ENCODE measurements around the gene PPM1G.
A peak's percentile ranks its signal among the peaks of the same experiment; 100 is the strongest.

PPM1G gene, protein sequence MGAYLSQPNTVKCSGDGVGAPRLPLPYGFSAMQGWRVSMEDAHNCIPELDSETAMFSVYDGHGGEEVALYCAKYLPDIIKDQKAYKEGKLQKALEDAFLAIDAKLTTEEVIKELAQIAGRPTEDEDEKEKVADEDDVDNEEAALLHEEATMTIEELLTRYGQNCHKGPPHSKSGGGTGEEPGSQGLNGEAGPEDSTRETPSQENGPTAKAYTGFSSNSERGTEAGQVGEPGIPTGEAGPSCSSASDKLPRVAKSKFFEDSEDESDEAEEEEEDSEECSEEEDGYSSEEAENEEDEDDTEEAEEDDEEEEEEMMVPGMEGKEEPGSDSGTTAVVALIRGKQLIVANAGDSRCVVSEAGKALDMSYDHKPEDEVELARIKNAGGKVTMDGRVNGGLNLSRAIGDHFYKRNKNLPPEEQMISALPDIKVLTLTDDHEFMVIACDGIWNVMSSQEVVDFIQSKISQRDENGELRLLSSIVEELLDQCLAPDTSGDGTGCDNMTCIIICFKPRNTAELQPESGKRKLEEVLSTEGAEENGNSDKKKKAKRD

DNA sequence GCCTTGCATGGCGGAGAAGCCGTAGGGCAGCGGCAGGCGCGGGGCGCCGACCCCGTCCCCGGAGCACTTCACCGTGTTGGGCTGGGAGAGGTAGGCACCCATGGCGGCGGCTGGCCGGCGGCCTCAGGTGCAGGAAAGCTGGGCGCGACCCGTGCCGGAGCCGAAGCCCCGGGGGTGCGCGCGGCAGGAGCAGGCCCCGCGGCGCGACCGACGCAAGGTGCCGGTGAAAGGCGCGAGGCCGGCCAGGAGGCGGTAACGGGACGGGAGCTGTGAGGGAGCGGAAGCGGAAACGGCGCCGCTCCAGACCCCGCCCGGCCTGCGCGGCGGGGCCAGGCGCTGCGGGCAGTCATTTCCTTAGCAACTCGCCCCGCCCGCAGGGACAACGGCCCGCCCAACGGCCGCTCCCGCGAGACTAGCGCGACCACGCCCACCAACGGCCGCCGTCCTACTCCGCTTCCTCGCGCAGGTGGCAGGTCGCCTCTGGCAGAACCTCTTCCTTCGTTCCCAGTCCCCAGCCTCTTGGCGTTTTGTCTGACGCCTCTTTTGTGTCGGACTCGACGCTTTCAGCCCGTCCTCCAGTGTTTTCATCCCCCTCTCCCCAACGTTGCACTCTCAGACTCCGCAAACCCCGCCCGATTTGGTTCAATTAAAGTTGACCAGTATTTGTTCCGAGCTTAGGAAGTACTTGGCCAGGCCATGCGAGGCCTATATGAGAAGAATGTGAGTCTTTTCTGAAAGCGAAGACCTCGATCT lies at the start of gene PPM1G:
Gene PPM1G, minus strand, starts transcription at position 271 of the 753 bp plus-strand sequence. Its CDS starts 169 bp downstream, at position 102.
- DNase-seq (ENCODE audit: low read depth), result peak; percentile 99
- H3K4me3 ChIP-seq (ENCODE audit: low read depth, low read length), result peak within 1 kb of the TSS; percentile 93
- TF ChIP-seq, protein P1, sequence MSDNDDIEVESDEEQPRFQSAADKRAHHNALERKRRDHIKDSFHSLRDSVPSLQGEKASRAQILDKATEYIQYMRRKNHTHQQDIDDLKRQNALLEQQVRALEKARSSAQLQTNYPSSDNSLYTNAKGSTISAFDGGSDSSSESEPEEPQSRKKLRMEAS (IDR thresholded peaks at IDR 0.05; ENCODE audit: low read depth, low read length), result peak; percentile 84
- TF ChIP-seq, protein P2, sequence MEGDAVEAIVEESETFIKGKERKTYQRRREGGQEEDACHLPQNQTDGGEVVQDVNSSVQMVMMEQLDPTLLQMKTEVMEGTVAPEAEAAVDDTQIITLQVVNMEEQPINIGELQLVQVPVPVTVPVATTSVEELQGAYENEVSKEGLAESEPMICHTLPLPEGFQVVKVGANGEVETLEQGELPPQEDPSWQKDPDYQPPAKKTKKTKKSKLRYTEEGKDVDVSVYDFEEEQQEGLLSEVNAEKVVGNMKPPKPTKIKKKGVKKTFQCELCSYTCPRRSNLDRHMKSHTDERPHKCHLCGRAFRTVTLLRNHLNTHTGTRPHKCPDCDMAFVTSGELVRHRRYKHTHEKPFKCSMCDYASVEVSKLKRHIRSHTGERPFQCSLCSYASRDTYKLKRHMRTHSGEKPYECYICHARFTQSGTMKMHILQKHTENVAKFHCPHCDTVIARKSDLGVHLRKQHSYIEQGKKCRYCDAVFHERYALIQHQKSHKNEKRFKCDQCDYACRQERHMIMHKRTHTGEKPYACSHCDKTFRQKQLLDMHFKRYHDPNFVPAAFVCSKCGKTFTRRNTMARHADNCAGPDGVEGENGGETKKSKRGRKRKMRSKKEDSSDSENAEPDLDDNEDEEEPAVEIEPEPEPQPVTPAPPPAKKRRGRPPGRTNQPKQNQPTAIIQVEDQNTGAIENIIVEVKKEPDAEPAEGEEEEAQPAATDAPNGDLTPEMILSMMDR (IDR thresholded peaks at IDR 0.05; ENCODE audit: low read depth, low read length), result no peak
- TF ChIP-seq MYC (IDR thresholded peaks at IDR 0.05; ENCODE audit: low read depth, low read length) (peak; percentile 90), POLR2A (IDR thresholded peaks at IDR 0.05; ENCODE audit: extremely low read depth, insufficient read length) (peak; percentile 96)

DNA sequence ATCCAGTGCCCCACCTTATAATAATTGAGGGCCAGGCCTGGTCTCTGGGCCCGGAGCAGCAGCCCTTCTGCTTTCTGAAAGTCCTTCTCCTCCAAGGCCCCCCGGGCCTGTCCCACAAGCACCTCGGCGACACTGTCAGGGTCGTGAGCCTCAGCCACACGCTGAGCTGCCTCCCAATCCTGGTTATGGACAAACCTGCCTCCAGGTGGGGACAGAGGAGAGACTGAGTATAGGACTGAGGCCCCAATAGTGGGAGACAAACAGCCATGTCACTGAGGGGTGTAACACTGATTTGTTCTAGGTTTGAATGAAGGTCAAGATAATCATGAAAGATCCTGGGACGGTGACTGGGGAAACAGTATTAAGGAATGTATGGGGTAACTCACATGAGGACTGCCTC lies 44.6 kb upstream of the PPM1G start:
- TF ChIP-seq POLR2A (IDR thresholded peaks at IDR 0.05; ENCODE audit: extremely low read depth, insufficient read length), result no peak
- TF ChIP-seq, protein P2 (IDR thresholded peaks at IDR 0.05; ENCODE audit: low read depth, low read length), result no peak
- no peak overlapping the region for H3K4me3 ChIP-seq (ENCODE audit: low read depth, low read length)
- no peak for DNase-seq (ENCODE audit: low read depth)

DNA sequence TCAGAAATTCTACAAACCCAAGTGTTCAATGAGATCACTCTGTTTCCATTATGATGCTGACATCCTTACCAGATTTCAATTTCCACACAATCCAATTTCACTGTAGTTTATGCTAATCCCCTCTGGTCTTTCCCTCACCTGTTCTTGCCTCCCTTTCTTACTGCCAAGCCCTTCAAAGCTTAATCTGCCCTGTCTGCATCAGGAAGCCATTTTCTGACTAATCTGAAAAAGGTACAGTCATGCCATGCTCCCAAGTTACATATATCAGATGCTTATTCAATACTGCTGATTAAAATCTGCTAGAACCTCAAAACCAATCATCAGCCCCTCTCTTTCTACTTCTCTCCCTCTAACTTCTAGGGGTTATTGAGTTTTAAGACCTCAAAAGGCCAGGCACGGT lies 41.7 kb upstream of the PPM1G start:
- H3K4me3 ChIP-seq (ENCODE audit: low read depth, low read length), result no peak overlapping the region
- TF ChIP-seq POLR2A (IDR thresholded peaks at IDR 0.05; ENCODE audit: extremely low read depth, insufficient read length) (no peak), MYC (IDR thresholded peaks at IDR 0.05; ENCODE audit: low read depth, low read length) (no peak)
- TF ChIP-seq, protein P1 (IDR thresholded peaks at IDR 0.05; ENCODE audit: low read depth, low read length), result no peak
- no peak for DNase-seq (ENCODE audit: low read depth)

DNA sequence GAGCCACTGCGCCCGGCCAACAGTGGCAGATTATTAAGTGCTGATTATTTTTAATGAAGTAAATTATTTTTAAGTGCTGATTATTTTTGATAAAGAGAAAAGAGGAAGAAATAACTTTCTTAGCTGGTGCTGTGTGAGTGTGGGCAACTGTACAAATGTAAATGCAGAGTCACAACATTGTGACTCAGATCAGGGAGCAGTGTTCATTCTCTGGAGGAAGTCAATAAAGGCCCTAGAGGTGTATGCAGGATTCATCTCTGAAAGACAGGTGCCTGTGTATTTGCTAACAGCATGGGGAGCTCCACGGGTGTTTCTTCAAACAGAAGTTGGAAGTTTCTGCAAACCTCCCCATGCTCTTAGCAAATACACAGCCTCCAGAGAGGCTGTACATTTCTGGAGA lies 39.0 kb upstream of the PPM1G start:
- TF ChIP-seq, protein P2 (IDR thresholded peaks at IDR 0.05; ENCODE audit: low read depth, low read length), result no peak
- TF ChIP-seq POLR2A (IDR thresholded peaks at IDR 0.05; ENCODE audit: extremely low read depth, insufficient read length), result no peak
- TF ChIP-seq, protein P1 (IDR thresholded peaks at IDR 0.05; ENCODE audit: low read depth, low read length), result no peak
- no peak for DNase-seq (ENCODE audit: low read depth)
- no peak overlapping the region for H3K4me3 ChIP-seq (ENCODE audit: low read depth, low read length)

DNA sequence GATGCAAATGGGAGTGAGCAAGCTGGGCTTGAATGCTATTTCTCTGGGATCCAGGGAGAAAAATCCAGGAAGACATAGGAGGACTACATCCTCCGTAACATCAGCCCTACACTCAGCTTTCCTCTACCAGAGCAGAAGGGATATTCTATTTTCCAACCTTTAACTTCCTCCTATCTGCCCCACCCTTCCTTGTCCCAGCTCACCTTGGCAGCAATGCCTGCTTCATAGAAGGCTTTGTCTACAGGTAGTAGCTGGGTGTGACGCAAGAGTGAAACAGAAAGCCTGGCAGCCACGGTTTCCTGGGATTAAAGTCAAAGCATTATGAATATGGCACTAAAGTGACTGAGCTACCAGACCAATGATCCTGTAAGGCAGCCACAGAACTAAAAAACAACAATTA lies 36.7 kb upstream of the PPM1G start:
- H3K4me3 ChIP-seq (ENCODE audit: low read depth, low read length), result no peak overlapping the region
- no peak for DNase-seq (ENCODE audit: low read depth)
- TF ChIP-seq, protein P1 (IDR thresholded peaks at IDR 0.05; ENCODE audit: low read depth, low read length), result no peak
- TF ChIP-seq, protein P2 (IDR thresholded peaks at IDR 0.05; ENCODE audit: low read depth, low read length), result no peak
- TF ChIP-seq POLR2A (IDR thresholded peaks at IDR 0.05; ENCODE audit: extremely low read depth, insufficient read length) (no peak), MYC (IDR thresholded peaks at IDR 0.05; ENCODE audit: low read depth, low read length) (no peak)

DNA sequence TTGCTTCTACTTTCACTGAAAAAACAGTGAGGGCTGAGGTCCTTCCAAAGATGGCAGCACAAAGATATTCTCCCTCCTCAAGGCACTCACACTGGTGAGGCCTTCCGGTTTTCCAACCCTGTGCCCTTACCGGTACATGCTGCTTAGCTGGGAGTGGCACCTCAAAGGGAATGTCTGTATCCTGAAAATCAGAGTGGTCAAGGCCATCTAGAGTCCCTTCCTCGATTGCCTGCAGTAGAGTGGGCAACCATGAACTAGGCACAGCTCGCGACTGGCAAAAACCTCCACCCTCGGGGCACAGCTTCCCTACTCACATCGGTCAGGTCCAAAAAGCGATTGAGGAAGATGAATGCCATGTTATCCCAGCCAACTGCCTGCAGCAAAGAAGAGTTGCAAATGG lies 36.2 kb upstream of the PPM1G start:
- no peak for DNase-seq (ENCODE audit: low read depth)
- no peak overlapping the region for H3K4me3 ChIP-seq (ENCODE audit: low read depth, low read length)
- no peak for TF ChIP-seq MYC (IDR thresholded peaks at IDR 0.05; ENCODE audit: low read depth, low read length)
- TF ChIP-seq, protein P2 (IDR thresholded peaks at IDR 0.05; ENCODE audit: low read depth, low read length), result no peak
- no peak for TF ChIP-seq POLR2A (IDR thresholded peaks at IDR 0.05; ENCODE audit: extremely low read depth, insufficient read length)
- TF ChIP-seq, protein P1 (IDR thresholded peaks at IDR 0.05; ENCODE audit: low read depth, low read length), result no peak

All from NB4 (cell line).